Vagina (tissue), 2 donors: ENCODE measurements around the gene PSKH1.

ENCODE experiments used
- POLR2A ChIP-seq, 2 donors: fragments of 450-650 bp; IDR thresholded peaks; one replicate each; pipeline ENCODE4 v1.6.1; 2017; ENCODE audit warnings: antibody characterized with exemption in 2 of 2, mild to moderate bottlenecking in 2 of 2, moderate library complexity in 2 of 2
- TF ChIP-seq, protein P1 (sequence below), 3 experiments: fragments of 450-650 bp in 2 of 3; fragments of 200-600 bp in 1 of 3; sonication (generic) in 1 of 3; IDR thresholded peaks; one replicate each; pipeline ENCODE4 v1.5.1; 2017 to 2019; ENCODE audit warnings: antibody characterized with exemption in 3 of 3, mild to moderate bottlenecking in 2 of 3, moderate library complexity in 2 of 3

GRCh38 chr16:67860589-67861398 is 32.3 kb upstream of the PSKH1 start:
- TF ChIP-seq POLR2A (IDR thresholded peaks at IDR 0.05): no peak
- TF ChIP-seq, protein P1, sequence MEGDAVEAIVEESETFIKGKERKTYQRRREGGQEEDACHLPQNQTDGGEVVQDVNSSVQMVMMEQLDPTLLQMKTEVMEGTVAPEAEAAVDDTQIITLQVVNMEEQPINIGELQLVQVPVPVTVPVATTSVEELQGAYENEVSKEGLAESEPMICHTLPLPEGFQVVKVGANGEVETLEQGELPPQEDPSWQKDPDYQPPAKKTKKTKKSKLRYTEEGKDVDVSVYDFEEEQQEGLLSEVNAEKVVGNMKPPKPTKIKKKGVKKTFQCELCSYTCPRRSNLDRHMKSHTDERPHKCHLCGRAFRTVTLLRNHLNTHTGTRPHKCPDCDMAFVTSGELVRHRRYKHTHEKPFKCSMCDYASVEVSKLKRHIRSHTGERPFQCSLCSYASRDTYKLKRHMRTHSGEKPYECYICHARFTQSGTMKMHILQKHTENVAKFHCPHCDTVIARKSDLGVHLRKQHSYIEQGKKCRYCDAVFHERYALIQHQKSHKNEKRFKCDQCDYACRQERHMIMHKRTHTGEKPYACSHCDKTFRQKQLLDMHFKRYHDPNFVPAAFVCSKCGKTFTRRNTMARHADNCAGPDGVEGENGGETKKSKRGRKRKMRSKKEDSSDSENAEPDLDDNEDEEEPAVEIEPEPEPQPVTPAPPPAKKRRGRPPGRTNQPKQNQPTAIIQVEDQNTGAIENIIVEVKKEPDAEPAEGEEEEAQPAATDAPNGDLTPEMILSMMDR (IDR thresholded peaks at IDR 0.05): no peak
